Measurements from ENCODE around the gene SCG5. TPM values are rescaled to one million over a fixed set of nuclear protein-coding genes. Genes with fewer than 3 reads are reported as not detected.

The SCG5 gene
- total RNA-seq, 1 donor from 2014 or later = 0.30 TPM

GRCh38 chr15:32743411-32744140, 102.1 kb downstream of the SCG5 start:
- intact Hi-C loops (cut with DNase I) = no loop called here
- no peak for DNase-seq (ENCODE audit: low spot score)

GRCh38 chr15:32746116-32746857, 104.8 kb downstream of the SCG5 start:
- no peak for DNase-seq (ENCODE audit: low spot score)
- intact Hi-C loops (cut with DNase I) = no loop called here

Other genes starting within 250 kb of the SCG5 start
- 0.83 TPM for gene GOLGA8K, start 238.4 kb upstream of the SCG5 start, total RNA-seq
- 2.3 TPM for gene GOLGA8O, start 186.1 kb upstream of the SCG5 start, total RNA-seq
- 11.1 TPM for gene GOLGA8N, start 48.3 kb upstream of the SCG5 start, total RNA-seq
- gene ARHGAP11A, start 26.2 kb upstream of the SCG5 start, total RNA-seq = 1.7 TPM
- 0.59 TPM for gene GREM1, start 76.3 kb downstream of the SCG5 start, total RNA-seq

All from cardiac septum (tissue), 1 donor.